Activated T-cell treated with anti-CD3 and anti-CD28 coated beads for 1 hour (primary cell): ENCODE data around the gene TRIM65.

Experiments used
- DNase-seq: peaks from one replicate; pipeline ENCODE4 v3.0.0-alpha.2; 2020; ENCODE audit warnings: low read depth

TRIM65 gene, protein sequence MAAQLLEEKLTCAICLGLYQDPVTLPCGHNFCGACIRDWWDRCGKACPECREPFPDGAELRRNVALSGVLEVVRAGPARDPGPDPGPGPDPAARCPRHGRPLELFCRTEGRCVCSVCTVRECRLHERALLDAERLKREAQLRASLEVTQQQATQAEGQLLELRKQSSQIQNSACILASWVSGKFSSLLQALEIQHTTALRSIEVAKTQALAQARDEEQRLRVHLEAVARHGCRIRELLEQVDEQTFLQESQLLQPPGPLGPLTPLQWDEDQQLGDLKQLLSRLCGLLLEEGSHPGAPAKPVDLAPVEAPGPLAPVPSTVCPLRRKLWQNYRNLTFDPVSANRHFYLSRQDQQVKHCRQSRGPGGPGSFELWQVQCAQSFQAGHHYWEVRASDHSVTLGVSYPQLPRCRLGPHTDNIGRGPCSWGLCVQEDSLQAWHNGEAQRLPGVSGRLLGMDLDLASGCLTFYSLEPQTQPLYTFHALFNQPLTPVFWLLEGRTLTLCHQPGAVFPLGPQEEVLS

DNA sequence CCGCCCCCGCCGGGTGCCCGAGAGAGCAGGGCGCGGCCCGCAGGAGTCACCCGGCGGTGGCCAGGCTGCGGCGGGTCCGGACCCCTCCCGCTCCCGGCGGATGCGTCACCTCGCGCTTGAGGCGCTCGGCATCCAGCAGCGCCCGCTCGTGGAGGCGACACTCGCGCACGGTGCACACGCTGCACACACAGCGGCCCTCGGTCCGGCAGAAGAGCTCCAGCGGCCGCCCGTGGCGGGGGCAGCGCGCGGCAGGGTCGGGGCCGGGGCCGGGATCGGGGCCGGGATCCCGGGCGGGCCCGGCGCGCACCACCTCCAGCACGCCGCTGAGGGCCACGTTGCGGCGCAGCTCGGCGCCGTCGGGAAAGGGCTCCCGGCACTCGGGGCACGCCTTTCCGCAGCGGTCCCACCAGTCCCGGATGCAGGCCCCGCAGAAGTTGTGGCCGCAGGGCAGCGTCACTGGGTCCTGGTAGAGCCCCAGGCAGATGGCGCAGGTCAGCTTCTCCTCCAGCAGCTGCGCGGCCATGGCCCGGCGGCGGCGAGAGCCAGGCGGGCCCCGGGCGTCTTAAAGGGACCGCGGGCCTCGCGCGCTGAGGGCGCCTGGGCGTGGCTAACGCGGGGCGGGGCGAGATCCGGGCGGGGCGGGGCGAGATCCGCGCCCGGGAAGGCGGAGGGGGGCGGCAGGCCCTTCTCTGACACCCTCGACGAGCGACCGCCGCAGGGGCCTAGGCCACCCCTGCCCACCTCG is at the start of gene TRIM65:
Gene TRIM65 (minus strand): TSS at position 537 of the 745 bp plus-strand sequence. CDS start 14 bp downstream, at position 523.
- peak; percentile 66 for DNase-seq

DNA sequence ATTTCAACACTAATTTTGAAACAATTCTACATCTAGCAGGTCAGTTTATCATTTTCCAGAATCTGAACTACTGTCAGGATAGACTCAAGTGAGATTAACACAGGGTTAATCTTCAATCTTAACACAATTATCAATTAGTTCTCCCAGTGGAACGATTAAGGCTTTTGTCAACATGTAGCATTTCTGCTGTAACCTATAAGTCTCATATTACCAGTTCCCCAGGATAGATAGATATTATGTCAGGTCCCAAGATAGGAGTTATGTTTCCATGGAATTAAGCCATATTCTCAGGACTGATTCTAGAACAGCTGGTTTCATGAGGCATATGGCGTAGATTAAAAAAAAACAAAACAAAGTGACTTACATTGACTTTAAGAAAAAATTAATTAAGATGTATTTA is 48.5 kb upstream of the TRIM65 start:
- no peak for DNase-seq

DNA sequence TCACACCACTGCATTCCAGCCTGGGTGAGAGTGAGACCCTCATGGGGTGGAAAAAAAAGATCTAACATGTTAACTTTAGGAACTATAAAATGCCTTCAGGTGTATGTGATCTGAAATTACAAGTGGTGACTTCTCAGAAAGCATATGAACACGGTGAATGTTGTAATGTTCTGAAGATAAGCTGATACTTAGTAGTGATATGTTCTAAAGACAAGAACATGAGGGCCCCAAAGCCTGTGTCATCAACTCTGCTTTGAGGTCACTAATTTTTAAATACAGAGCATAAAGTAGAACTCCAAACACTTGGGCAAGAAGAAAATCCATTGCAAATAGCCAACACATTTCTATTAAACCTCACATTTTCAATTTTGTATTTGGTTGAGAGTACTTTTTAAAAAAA is 46.7 kb upstream of the TRIM65 start:
- no peak for DNase-seq

DNA sequence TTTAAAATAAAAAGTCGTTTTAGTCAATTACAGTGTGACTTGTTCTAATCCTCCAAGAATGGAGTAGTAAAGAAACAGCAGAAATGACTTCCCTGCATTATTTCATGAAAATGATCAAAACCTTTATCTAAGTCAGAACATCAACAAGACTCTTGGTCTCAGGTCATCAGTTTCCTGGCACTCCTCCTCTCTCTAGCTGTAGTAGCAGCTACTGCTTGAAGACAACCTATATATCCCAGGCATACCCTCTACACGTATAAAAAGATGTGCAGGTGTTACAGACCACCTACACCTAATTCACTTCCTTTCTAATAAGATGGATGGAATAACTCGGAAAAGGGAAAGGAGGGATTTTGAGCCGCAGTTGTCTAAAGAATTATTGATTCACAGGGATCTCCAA is 45.7 kb upstream of the TRIM65 start:
- no peak for DNase-seq

DNA sequence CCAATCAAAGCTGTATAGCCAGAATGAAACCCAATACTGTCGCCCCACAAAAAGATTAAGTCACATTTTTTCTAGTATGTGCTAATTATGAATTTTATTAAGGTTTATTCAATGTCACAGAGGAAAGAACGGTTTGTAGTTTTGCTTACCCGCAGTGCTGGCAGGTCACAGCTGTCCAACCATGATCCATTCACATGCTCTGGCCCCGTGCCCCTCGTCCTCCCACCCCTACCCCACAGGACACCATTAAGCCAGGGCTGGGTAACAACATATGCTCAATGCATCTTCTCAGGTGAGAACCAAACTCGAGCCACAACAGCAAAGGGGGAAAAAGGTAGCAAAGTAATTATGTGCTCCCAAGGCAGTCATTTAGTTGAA is 44.7 kb upstream of the TRIM65 start:
- DNase-seq = no peak

DNA sequence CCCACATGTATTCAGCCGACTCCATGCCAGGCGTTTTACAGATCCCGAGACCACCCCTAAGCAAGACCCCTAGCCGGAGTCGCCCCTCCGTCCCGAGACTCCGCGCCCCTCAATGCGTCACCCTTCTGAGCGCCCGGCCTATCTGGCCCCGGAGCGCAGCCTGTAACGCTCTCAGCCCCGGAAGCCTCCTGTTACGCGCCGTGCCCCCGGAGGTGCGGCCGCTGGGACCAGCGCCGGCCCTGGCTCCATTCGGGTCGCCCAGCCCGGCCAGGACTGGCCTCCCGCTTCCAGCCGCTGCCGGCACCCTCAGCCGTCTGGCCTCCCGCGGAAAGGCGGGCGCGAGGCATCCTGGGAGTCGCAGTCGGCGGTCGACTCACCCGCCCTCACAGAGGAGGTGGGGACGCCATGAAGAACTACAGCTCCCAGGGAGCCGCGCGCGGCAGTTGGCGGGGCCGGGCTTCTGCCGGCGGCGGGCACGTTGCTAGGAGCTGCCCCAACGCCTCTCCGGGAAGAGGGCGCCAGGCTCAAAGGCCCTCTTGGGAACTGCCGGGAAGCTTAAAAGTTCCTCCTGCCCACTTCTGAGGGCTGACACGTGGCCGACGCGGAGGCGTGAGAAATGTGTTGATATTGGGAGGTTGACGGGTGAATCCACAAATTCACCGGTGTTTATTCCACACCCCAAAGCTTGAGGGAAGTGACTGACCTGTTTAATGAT is 44.1 kb upstream of the TRIM65 start, which contains the start of gene FBF1:
Gene FBF1 (minus strand): TSS at position 316 of the 715 bp plus-strand sequence. CDS start 2,893 bp downstream, outside the sequence.
- peak; percentile 80 for DNase-seq

DNA sequence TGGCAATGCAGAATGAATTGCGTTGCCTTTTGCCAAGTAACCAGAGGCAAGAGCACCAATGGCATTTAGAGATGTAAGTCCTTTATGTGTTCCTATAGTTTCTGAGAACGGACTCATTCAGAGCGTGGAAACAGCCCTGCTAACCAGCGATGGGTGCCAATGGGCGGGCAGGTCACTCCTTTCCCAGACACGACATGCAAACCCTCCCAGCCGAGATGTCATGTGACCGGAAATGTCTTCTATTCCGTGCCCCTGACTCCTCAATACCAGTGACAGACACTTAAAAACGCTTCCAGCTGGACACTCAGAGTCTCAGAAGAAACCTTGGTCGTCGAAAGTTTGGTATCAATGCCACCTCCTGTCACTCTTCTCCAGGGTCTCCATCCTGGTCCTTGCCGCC is 40.9 kb upstream of the TRIM65 start:
- DNase-seq = no peak

DNA sequence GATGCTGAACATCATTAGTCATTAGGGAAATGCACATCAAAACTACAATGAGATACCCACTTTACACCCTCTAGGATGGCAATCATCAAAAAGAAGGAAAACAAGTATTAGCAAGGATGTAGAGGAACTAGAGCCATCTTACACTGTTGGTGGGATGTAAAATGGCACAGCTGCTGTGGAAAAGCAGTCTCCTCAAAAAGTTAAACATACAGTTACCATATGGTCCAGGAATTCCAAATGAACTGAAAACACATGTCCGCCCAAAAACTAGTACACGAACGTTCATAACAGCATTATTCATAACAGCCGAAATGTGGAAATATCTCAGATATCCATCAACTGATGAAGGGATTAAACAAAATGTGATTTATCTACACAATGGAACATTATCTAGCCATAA is 37.1 kb upstream of the TRIM65 start:
- DNase-seq = no peak

DNA sequence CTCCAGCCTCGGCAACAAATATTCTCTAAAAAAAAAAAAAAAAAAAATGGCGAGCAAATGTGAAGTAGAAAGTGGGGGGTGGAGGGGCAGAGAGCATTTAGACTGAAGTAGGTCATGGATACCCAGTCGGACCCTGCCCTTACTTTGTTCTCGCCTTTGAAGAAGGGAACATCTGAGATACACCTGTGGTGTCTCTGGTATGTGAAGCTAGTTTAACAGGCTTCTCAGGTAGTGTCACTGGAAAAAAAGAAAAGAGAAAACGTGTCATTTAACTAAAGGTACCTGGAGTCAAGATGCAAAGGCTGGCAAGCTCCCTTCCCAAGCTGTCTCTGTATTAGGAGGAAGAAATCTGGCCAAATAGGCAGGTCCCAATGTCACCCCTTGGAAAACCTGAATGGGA is 36.1 kb upstream of the TRIM65 start:
- DNase-seq = no peak

DNA sequence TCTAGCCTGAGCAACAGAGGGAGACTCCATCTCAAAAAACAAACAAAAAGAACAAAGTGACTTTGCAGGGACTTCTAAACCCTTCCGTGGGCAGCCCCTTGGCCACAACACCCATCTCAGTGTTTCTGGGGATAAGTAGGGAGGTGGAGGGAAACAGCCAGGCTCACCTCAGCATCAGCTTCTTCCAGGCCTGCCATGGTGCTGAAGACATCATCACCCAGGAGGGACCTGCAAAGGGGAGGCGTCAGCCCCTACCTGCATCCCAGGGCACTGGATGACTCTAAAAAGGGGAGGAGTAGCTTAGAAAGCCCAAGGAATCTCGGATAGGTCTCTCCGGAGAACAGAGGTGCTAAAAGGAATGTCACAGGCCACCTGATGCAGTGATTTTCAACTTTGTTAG is 34.3 kb upstream of the TRIM65 start:
- no peak for DNase-seq

DNA sequence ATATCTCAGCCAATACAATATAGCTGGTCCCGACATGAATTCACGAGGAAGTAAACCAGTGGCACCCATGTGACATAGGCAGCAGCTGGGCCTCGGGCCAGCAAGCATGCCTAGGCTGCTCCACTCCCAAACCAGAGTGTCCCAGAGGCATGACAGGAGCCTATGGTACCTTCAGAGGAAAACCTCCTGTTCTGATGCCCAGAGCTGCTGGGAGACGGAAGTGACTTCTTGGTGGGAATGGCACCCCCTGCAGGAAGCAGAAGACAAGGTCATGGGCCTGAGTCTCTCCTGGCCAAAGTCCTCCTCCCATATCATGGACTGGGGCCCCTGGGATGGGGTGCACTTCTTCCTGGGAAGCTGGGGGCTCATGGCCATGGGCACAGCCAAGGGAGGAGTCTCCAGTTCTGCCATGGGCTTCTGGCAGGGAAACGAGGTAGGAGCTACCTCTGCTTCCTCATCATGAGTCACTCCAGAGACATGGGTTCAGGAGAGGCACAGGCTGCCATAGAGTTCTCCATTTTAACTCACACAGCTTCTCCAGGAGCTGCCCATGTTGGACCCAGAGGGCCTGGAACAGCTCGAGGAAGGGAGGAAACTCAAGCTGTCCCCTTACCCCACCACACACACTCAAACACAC is 30.7 kb upstream of the TRIM65 start:
- no peak for DNase-seq

DNA sequence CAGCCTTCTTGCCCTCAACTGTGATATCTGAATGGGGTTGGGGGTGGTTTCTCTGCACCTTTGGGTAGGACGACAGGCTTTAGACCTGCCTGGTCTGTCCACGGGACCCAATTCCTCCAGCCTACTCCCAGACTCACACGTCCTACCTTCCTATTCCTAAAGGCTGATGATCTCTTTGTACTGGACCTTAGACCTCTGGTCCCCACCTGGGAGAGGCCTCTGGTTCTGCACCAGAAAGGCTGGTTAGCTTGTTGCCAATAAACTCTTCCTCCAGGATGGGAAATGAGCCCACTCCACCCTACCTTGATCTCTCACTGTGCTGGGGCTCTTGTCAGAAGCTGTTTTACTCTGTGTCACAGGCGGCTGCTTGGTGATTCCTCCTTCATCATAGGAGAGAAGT is 29.7 kb upstream of the TRIM65 start:
- DNase-seq = no peak

DNA sequence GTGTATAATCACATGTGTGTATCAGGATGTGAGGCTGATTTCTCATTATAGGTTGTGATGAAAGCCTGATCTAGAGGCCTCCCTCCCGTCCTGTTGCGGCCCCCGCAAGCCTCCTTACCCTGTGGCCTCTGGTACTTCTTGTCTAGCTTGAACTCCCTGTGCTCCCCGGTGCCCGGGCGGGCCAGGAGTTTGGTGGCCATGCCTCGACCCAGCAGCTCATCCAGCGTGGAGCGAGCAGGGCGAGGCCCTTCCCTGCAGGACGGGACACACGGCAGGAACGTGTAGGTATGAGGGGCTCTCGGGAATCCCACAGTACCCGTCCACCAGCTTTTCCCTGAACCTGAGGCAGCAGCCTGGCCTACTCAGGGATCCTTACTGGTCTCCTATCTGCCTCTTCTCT is 29.2 kb upstream of the TRIM65 start:
- no peak for DNase-seq

DNA sequence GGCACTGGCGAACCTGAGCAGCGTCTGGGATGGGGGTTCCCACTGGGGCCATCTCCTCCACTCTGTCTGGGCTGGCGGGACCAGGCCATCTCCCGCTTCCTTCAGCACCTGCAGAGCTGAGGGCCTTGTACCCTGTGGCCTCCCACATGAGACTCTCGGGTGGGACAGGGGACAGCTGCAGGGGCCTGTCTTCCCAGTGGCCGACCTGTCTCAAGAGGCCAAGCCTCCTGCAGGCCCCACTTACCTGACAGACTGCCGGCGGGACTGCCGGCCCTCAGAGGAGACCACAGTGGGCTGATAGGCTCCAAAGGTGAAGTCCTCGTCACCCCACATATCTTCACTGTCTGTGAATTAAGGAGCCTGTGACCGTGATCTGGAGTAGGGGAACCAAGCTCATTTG is 28.4 kb upstream of the TRIM65 start:
- DNase-seq = no peak

DNA sequence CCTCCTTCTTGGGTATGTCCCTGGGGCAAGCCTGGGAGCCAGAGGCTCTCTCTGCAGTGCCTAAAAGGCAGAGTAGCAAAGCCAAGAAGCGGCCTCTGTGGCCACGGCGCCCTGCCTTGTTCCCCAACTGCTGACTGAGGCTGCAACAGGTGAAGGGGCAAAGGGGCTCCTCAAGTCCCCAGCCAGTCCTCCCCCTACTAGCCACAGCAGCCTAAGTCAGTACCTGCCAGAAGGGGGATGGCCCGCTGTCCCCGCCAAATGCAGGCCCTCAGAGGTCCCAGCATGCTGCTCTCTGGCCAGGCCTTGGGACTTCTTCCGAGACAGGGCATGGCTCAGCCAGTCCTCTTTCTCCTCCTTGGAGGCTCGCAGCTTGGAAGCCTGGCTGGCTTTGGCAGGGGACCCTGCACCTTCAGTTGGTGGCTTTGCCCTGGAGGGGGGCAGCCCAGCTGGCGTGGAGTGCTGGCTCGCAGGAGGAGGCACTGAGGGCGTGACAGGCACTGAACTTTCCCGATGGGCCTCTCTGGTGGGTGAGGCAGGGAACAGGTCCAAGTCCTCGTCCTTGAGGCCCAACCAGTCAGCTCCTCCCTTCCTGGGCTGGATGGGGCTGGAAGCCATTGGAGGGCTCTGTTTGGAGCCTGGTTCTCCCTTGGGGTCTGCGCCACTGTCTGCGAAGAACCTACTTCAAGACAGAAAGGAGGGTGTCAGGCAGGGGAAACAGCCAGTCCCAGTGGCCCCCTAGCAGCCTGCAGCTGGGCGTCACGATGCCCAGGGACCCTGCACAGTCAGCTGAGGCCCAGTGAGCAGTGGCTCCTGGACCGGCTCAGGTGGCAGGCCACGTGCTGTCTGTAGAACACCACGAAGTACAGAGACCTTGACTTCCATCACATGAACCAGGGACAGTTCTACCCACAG is 26.5 kb upstream of the TRIM65 start:
- DNase-seq = no peak

DNA sequence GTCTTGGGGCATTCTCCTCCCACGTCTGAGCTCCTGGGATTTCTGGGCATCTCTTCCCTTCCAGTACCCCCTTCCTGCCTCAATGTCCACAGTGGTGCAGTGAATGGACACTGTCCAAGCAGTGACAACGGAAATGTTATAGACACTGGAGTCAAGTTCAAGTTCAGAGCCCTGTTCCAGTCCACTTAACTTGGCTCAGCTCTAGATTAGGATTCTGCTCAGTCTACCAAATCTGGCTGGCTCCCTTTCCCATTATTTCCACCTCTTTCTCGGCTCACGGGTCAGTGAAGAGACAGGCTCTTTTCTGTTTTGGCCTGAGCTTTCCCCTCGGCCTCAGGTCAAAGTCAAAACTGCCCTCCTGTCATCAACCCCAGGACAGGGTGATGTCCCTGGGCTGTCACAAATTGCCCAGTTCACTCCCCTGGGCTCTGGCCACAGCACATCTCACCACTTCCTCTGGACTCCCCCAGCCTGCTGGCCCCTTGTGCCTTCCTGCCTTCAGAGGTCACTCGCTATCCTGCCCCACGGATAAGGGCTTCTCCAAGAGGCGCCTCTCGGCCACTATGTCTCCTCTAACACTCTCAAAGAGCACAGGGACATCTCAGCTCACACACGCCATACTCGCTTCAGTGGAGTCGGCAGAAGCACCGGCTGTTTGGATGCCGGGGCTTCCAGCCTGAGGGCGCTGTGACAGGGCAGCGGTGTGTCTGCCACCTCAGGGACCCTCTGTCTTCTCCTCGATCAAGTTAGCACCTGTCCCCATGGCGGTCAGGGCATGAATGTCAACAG is 25.6 kb upstream of the TRIM65 start:
- no peak for DNase-seq

DNA sequence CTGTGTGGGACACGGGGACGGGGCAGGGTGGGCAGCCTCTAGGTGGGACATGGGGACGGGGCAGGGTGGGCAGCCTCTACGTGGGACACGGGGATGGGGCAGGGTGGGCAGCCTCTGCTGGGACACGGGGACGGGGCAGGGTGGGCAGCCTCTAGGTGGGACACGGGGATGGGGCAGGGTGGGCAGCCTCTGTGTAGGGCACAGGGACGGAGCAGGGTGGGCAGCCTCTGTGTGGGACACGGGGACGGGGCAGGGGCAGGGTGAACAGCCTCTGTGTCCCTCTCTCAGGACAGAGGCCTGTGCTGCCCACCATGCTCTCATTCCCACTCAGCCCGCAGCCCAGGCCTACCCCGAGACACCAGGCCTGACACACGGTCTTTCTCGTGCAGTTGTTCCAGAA is 24.8 kb upstream of the TRIM65 start:
- no peak for DNase-seq

DNA sequence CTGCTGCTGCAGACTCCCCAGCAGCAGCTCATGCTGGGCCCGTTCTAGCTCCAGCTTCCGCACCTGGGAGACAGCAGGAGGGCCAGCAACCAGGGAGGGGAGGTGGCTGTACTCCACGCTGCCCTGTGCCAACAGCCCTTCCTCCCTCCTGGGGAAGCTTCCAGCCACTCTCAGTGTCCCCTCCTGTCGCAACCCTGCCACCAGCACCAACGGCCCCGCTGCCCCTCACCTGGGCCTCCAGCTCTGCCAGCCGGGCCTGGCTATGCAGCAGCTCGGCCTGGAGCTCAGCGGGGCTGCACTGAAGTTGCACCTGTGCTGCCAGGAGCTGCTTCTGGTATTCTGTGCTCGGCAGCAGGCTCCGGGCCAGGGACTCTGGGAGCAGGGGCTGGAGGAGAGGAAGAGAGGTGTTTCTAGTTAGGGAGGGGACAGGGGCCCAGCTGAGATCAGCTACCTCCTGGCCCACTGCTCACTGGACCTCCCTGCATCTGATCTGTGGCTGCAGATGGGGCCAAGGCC is 23.4 kb upstream of the TRIM65 start:
- DNase-seq = no peak

DNA sequence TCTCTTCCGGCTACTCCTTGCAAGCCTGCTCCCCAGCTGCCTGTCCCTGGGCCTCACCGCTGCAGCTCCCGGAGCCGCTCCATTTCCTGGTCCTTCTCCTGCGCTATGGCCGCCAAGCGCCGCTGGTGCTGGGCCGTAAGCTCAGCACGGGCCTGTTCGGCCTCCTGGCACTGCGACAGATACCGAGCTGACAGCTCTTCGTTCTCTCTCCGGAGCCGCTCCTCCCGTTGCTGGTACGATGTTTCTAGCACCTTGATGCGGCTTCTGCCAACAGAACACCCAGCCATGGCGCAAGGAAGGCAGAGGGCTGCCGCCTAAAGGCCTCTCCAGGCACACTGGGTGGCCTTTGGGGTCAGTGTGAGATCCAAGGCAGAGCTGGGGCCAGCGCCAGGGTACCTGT is 22.9 kb upstream of the TRIM65 start:
- no peak for DNase-seq

DNA sequence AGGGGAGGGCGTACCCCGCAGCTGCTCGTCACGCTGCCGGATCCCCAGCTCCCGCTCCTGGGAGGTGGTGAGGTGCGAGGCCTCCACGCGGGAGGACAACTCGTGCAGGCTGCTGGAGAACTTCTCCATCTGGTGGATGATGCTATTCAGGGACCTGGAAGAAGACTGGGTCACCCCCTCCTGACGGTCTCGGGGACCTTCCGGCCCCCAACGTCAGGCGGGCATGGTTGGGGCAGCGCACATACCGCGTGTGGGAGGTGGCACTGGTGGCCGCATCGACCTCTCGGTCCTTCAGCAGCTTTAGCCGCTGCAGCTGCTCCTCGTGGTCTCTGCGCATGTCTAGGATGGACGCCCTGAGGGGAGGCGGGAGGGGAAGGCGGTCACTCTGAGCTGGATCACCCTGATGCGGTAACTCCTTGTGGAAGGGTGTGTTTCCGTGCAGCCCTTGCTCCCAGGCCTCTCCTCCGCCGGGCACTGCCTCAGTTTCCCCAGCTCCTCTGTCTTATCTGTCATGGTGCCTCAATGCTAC is 21.2 kb upstream of the TRIM65 start:
- no peak for DNase-seq
